Measurements from ENCODE around the gene ZCCHC14.

ZCCHC14 gene

GRCh38 chr16:87492721-87493607 lies at the start of gene ZCCHC14:
ZCCHC14 (minus strand) TSS chr16:87493024; CDS start chr16:87492238, 786 bp downstream.
- peak; percentile 50 to 99 (median 97) for DNase-seq

GRCh38 chr16:87541872-87542234 lies 49.0 kb upstream of the ZCCHC14 start:
- DNase-seq = no peak

GRCh38 chr16:87541147-87541871 lies 48.5 kb upstream of the ZCCHC14 start:
- DNase-seq = peak in 16 of 51 donors; percentile 4 to 71 (median 36)

- peak in 2 of 51 donors; percentile 54 to 55 for DNase-seq
These were observed 48.0 kb upstream of the ZCCHC14 start for GRCh38 chr16:87540897-87541146.

GRCh38 chr16:87540072-87540896 lies 47.5 kb upstream of the ZCCHC14 start:
- peak in 4 of 51 donors; percentile 10 to 51 (median 35) for DNase-seq

GRCh38 chr16:87539113-87539512 lies 46.3 kb upstream of the ZCCHC14 start:
- DNase-seq = no peak

GRCh38 chr16:87538594-87538993 lies 45.8 kb upstream of the ZCCHC14 start:
- DNase-seq = no peak

- no peak for DNase-seq
These were observed 45.3 kb upstream of the ZCCHC14 start for GRCh38 chr16:87538160-87538559.

- DNase-seq = no peak
These were observed 43.9 kb upstream of the ZCCHC14 start for GRCh38 chr16:87536795-87537142.

- DNase-seq = no peak
These were observed 43.3 kb upstream of the ZCCHC14 start for GRCh38 chr16:87535855-87536794.

- no peak for DNase-seq
These were observed 42.6 kb upstream of the ZCCHC14 start for GRCh38 chr16:87535457-87535854.

- DNase-seq = no peak
These were observed 41.9 kb upstream of the ZCCHC14 start for GRCh38 chr16:87534751-87535150.

- DNase-seq = no peak
These were observed 41.3 kb upstream of the ZCCHC14 start for GRCh38 chr16:87534030-87534653.

GRCh38 chr16:87533061-87533460 lies 40.2 kb upstream of the ZCCHC14 start:
- DNase-seq = no peak

- no peak for DNase-seq
These were observed 38.6 kb upstream of the ZCCHC14 start for GRCh38 chr16:87531418-87531817.

GRCh38 chr16:87528690-87529579 lies 36.1 kb upstream of the ZCCHC14 start:
- DNase-seq = no peak

GRCh38 chr16:87527055-87527724 lies 34.4 kb upstream of the ZCCHC14 start:
- no peak for DNase-seq

GRCh38 chr16:87526238-87526947 lies 33.6 kb upstream of the ZCCHC14 start:
- DNase-seq = no peak

All from hypothalamus (tissue), 51 donors.